T-helper 1 cell treated with Interleukin-12 subunit alpha and Interleukin-12 subunit beta and Interleukin-4 antibody, amounts not matched to agents 30 μg/mL and 1 μg/mL, for 36 hours (primary cell): Measurements from ENCODE around the gene ZNF655.
"Not testable (repeated sequence)": the region's sequence is repeated elsewhere in the genome, so short reads cannot be mapped to it uniquely, and the experiment has no call there.

Source experiments
- H3K27ac Mint-ChIP-seq: one replicate; pipeline ENCODE4 v1.8.0; 2021; ENCODE audit warnings: mild to moderate bottlenecking, mixed read lengths
- H3K27me3 Mint-ChIP-seq: one replicate; pipeline ENCODE4 v1.8.0; 2021; ENCODE audit warnings: low read depth, mixed read lengths
- H3K36me3 Mint-ChIP-seq: one replicate; pipeline ENCODE4 v1.8.0; 2021; ENCODE audit warnings: low read depth, mixed read lengths
- H3K4me1 Mint-ChIP-seq: one replicate; pipeline ENCODE4 v1.8.0; 2021; ENCODE audit warnings: low read depth, mixed read lengths
- H3K4me3 Mint-ChIP-seq: one replicate; pipeline ENCODE4 v1.8.0; 2021; ENCODE audit warnings: mild to moderate bottlenecking, moderate library complexity, mixed read lengths
- H3K9me3 Mint-ChIP-seq: one replicate; pipeline ENCODE4 v1.8.0; 2021; ENCODE audit warnings: mixed read lengths

Gene ZNF655, protein sequence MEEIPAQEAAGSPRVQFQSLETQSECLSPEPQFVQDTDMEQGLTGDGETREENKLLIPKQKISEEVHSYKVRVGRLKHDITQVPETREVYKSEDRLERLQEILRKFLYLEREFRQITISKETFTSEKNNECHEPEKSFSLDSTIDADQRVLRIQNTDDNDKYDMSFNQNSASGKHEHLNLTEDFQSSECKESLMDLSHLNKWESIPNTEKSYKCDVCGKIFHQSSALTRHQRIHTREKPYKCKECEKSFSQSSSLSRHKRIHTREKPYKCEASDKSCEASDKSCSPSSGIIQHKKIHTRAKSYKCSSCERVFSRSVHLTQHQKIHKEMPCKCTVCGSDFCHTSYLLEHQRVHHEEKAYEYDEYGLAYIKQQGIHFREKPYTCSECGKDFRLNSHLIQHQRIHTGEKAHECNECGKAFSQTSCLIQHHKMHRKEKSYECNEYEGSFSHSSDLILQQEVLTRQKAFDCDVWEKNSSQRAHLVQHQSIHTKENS

DNA sequence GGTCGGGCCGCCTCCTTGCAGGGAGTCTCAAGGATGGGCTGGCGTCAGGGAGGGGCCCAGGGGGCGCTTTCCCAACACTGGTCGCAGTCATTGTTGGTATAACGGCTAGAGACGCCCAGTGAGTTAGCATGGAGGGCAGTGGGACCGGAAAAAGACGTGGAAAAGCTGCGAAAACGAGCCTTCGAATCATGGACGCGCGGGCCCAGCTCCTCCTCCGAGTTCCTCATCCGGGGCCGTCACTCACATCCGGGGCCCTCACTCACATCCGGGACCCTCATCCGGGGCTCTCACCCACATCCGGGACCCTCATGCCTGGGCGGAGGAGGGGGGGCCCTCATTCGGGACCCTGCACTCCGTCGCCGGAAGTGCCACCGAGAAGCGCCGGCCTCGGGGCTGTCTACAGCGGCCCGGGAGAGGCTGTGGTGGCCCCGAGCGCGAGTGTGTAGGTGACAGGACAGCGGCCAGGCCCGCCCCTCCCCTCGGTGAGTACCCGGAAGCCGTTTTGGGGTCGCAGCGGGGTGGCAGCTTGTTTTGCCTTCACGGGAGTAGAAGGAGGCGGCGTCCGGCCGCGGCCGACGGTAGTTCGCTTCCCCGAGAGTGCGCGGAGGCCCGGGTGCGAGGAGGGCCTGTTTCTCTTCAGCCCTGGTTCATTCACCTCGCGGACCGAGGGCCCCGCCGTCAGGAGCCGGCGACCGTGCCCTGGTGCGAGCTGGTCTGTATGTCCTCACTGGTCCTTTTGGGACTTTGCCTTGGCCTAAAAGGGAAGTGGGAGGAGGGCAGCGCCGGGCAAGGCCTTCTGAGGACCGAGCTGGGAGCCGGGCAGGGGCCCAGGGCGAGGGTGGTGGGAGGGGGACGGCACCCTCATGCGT, at the start of gene ZNF655:
ZNF655 (plus strand) TSS at position 337 of the 869 bp plus-strand sequence. CDS start 1,918 bp downstream, outside the sequence.
- Mint-ChIP-seq H3K4me1 (peaks cover 38% of the 10 kb centered on the region), H3K9me3 (no peaks in the 10 kb centered on the region), H3K4me3 (peak within 1 kb of the TSS; percentile 98), H3K27me3 (no peaks in the 10 kb centered on the region), H3K27ac (peak within 1 kb of the TSS; percentile 97), H3K36me3 (peaks cover 46% of the 10 kb centered on the region)

DNA sequence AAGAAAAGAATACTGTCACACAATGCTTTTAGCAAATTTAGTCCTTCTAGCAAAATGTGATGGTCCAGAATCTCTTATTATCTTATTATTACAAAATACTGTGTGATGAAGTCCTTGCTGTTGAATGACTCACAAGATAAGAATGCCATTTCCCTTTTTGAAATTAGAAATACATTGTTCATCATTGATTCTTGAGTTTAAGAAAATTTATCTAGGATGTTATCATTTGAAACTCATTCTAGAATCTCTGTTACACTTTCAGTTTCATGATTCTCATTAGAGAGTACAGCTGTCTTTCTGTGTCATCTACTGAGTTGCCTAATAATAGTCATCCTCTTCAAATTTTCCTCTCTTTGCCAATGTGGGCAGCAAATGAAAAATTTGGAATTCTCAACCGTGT, 44.4 kb upstream of the ZNF655 start:
- H3K4me1 Mint-ChIP-seq, result peaks cover 6% of the 10 kb centered on the region
- no peak overlapping the region for H3K4me3 Mint-ChIP-seq
- no peaks in the 10 kb centered on the region for H3K27me3 Mint-ChIP-seq
- H3K9me3 Mint-ChIP-seq, result no peaks in the 10 kb centered on the region
- no peak overlapping the region for H3K27ac Mint-ChIP-seq
- H3K36me3 Mint-ChIP-seq, result peaks cover 41% of the 10 kb centered on the region

GRCh38 chr7:99521399-99521798, 37.0 kb upstream of the ZNF655 start:
- H3K9me3 Mint-ChIP-seq, result peaks cover 10% of the 10 kb centered on the region
- no peaks in the 10 kb centered on the region for H3K4me1 Mint-ChIP-seq
- no peak overlapping the region for H3K27ac Mint-ChIP-seq

DNA sequence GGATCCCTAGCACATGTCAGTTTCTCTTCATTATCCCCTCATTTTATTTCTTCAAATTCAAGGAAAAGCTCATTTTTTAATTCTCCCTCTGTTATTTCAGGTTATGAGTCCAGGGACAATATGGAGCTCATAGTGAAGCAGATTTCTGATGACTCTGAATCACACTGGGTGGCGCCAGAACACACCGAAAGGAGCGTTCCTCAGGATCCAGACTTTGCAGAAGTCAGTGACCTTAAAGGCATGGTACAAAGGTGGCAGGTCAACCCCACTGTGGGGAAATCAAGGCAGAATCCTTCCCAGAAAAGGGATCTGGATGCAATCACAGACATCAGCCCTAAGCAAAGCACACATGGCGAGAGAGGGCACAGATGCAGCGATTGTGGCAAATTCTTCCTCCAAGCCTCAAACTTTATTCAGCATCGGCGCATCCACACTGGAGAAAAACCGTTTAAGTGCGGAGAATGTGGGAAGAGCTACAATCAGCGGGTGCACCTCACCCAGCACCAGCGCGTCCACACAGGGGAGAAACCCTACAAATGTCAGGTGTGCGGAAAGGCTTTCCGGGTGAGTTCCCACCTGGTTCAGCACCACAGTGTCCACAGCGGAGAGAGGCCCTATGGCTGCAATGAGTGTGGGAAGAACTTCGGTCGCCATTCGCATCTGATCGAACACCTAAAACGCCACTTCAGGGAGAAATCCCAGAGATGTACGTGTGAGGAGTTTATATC, 32.6 kb upstream of the ZNF655 start:
- no peak overlapping the region for H3K4me3 Mint-ChIP-seq
- no peaks in the 10 kb centered on the region for H3K4me1 Mint-ChIP-seq
- H3K36me3 Mint-ChIP-seq, result peaks cover 68% of the 10 kb centered on the region
- H3K9me3 Mint-ChIP-seq, result peaks cover 34% of the 10 kb centered on the region
- no peak overlapping the region for H3K27ac Mint-ChIP-seq
- H3K27me3 Mint-ChIP-seq, result no peaks in the 10 kb centered on the region

More at GRCh38 chr7:99521399-99521798, 37.0 kb upstream of the ZNF655 start:
- Mint-ChIP-seq H3K27me3 (no peaks in the 10 kb centered on the region), H3K4me3 (no peak overlapping the region), H3K36me3 (peaks cover 52% of the 10 kb centered on the region)

DNA sequence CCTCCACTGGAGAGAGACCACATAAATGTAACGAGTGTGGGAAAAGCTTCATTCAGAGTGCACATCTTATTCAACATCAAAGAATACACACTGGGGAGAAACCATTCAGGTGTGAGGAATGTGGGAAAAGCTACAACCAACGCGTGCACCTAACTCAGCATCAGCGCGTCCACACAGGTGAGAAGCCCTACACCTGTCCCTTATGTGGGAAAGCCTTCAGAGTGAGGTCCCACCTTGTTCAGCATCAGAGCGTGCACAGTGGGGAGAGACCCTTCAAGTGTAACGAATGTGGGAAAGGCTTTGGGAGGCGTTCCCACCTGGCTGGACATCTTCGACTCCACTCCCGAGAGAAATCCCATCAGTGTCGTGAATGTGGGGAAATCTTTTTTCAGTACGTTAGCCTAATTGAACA, 27.1 kb upstream of the ZNF655 start:
- Mint-ChIP-seq H3K4me3 (no peak overlapping the region), H3K9me3 (peaks cover 64% of the 10 kb centered on the region), H3K4me1 (no peaks in the 10 kb centered on the region), H3K27me3 (no peaks in the 10 kb centered on the region), H3K27ac (no peak overlapping the region), H3K36me3 (peaks cover 74% of the 10 kb centered on the region)

- H3K27me3 Mint-ChIP-seq, result no peaks in the 10 kb centered on the region
- H3K9me3 Mint-ChIP-seq, result peaks cover 72% of the 10 kb centered on the region
- H3K4me3 Mint-ChIP-seq, result no peak overlapping the region
- H3K4me1 Mint-ChIP-seq, result no peaks in the 10 kb centered on the region
- H3K27ac Mint-ChIP-seq, result no peak overlapping the region
- H3K36me3 Mint-ChIP-seq, result peaks cover 43% of the 10 kb centered on the region
Measured at GRCh38 chr7:99535667-99536066, 22.8 kb upstream of the ZNF655 start.

GRCh38 chr7:99539213-99539811, 19.1 kb upstream of the ZNF655 start:
- Mint-ChIP-seq H3K27me3 (no peaks in the 10 kb centered on the region), H3K9me3 (peaks cover 69% of the 10 kb centered on the region), H3K27ac (no peak overlapping the region), H3K36me3 (peaks cover 23% of the 10 kb centered on the region), H3K4me3 (no peak overlapping the region), H3K4me1 (no peaks in the 10 kb centered on the region)

DNA sequence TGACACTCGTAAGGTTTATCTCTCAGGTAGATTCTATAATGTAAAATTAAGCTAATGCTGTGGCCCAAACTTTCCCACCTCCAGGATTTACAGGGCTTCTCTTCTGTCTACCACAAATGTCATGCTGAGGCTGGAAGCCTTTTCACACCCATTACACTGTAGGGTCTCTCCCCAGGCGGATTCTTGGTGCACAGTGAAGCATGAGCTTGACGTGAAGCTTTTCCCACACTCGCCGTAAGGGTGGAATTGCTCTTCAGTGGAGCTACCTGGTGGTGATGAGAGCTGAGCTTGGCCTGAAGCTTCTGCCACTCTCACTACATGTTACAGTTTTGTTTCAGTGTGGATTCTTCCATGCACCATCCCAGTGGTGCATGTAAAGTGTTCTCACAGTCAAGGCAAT, 17.9 kb upstream of the ZNF655 start:
- H3K9me3 Mint-ChIP-seq, result peaks cover 68% of the 10 kb centered on the region
- no peaks in the 10 kb centered on the region for H3K27me3 Mint-ChIP-seq
- peaks cover 22% of the 10 kb centered on the region for H3K36me3 Mint-ChIP-seq
- H3K27ac Mint-ChIP-seq, result no peak overlapping the region
- no peak overlapping the region for H3K4me3 Mint-ChIP-seq
- no peaks in the 10 kb centered on the region for H3K4me1 Mint-ChIP-seq

- Mint-ChIP-seq H3K9me3 (peaks cover 63% of the 10 kb centered on the region), H3K36me3 (peaks cover 19% of the 10 kb centered on the region), H3K27ac (no peak overlapping the region), H3K4me3 (no peak overlapping the region), H3K4me1 (no peaks in the 10 kb centered on the region), H3K27me3 (no peaks in the 10 kb centered on the region)
Measured at GRCh38 chr7:99541212-99541611, 17.2 kb upstream of the ZNF655 start.

DNA sequence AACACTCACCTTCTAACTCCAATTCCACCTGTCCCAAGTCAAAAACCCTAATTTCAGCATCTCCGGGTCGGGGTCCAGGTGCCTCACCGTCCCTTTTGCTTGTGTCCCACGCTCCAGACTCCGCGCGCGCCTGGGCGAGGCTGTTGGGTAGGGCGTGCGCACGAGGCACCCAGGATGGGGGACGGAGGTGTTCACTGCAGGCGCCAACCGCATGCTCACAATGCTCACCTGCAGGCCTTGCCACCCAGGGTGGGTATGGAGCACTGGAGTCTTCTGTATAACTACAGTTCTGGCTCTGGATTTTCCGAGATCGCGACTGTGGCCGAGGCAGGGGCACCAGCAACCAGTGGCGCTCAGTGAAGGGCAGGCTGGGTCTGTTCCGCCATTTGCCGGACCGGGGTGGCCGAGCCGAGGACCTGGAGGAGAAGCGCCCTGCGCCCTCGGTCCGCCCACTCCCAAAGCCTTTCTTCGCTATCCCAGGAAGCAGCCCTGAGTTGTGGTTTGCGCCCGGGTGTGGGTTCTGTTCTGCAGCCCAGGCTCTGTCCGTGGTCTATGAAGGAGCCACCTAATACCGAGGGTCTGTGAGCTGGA, 15.3 kb upstream of the ZNF655 start:
- H3K9me3 Mint-ChIP-seq, result peaks cover 61% of the 10 kb centered on the region
- no peak overlapping the region for H3K27ac Mint-ChIP-seq
- peaks cover 18% of the 10 kb centered on the region for H3K36me3 Mint-ChIP-seq

DNA sequence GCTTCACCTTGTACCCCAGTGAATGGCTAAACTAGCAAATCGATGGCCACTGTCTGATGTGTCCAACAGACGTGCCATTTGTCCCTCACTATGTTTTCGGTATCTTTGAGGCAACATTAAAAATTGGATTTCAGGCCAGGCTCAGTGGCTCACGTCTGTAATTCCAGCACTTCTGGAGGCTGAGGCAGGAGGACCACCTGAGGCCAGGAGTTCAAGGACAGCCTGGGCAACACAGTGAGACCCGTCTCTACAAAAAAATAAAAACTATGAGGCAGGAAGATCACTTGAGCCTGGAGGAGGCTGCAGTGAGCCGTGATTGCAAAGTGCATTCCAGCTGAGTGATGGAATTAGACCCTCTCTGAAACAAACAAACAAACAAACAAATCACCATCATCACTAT, 14.5 kb upstream of the ZNF655 start:
- no peak overlapping the region for H3K4me3 Mint-ChIP-seq
- H3K9me3 Mint-ChIP-seq, result peaks cover 58% of the 10 kb centered on the region
- H3K27ac Mint-ChIP-seq, result no peak overlapping the region
- H3K27me3 Mint-ChIP-seq, result no peaks in the 10 kb centered on the region
- no peaks in the 10 kb centered on the region for H3K4me1 Mint-ChIP-seq
- H3K36me3 Mint-ChIP-seq, result peaks cover 23% of the 10 kb centered on the region

More for the DNA sequence above, 15.3 kb upstream of the ZNF655 start:
- no peaks in the 10 kb centered on the region for H3K27me3 Mint-ChIP-seq
- no peaks in the 10 kb centered on the region for H3K4me1 Mint-ChIP-seq
- no peak overlapping the region for H3K4me3 Mint-ChIP-seq

DNA sequence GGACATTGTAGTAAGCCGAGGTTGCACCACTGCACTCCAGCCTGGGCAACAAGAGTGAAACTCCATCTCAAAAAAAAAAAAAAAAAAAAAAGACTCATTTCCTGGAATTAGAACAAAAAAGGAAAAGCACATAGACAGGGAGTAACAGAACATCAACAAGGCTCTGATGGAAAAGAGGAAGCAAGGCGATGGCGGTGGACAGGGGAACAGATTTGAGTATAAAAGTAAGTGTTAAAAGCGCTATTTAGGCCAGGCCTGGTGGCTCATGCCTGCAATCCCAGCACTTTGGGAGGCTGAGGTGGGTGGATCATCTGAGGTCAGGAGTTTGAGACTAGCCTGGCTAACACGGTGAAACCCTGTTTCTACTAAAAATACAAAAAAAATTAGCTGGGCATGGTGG, 13.1 kb upstream of the ZNF655 start:
- not testable (repeated sequence) for H3K4me3 Mint-ChIP-seq, H3K27me3 Mint-ChIP-seq, H3K27ac Mint-ChIP-seq, H3K4me1 Mint-ChIP-seq
- Mint-ChIP-seq H3K36me3 (peaks cover 26% of the 10 kb centered on the region), H3K9me3 (peaks cover 58% of the 10 kb centered on the region)

- not testable (repeated sequence) for H3K4me3 Mint-ChIP-seq, H3K27ac Mint-ChIP-seq, H3K27me3 Mint-ChIP-seq
- H3K4me1 Mint-ChIP-seq, result peaks cover 21% of the 10 kb centered on the region
- peaks cover 22% of the 10 kb centered on the region for H3K36me3 Mint-ChIP-seq
- peaks cover 32% of the 10 kb centered on the region for H3K9me3 Mint-ChIP-seq
Measured at GRCh38 chr7:99549545-99549944, 8.9 kb upstream of the ZNF655 start.
